ENCODE results near the gene KIAA0930. TPM values are rescaled to one million over a fixed set of nuclear protein-coding genes. Genes with fewer than 3 reads are reported as not detected.

KIAA0930 gene
- total and polyA plus RNA-seq, 2 experiments from 2014 or later: 15.0 to 78.6 TPM

GRCh38 chr22:45188779-45189178 lies 51.9 kb downstream of the KIAA0930 start:
- TF ChIP-seq EZH2 (IDR thresholded peaks at IDR 0.05; ENCODE audit: low read depth, unreplicated experiment): no peak
- no peak for TF ChIP-seq ZNF331 (CRISPR knock-in tag; IDR thresholded peaks at IDR 0.05; ENCODE audit: low read depth)
- TF ChIP-seq ETS1 (IDR thresholded peaks at IDR 0.05): no peak
- TF ChIP-seq JUNB (IDR thresholded peaks at IDR 0.05; ENCODE audit: unreplicated experiment): no peak
- TF ChIP-seq ZNF114 (CRISPR knock-in tag; IDR thresholded peaks at IDR 0.05): no peak
- TF ChIP-seq POLR2AphosphoS5 (IDR thresholded peaks at IDR 0.05; ENCODE audit: low read depth): no peak
- TF ChIP-seq REST (IDR thresholded peaks at IDR 0.05; ENCODE audit: unreplicated experiment): no peak
- no peak for TF ChIP-seq EZH2phosphoT487 (IDR thresholded peaks at IDR 0.05; ENCODE audit: unreplicated experiment)
- no peak for TF ChIP-seq CTCF (conservative IDR thresholded peaks at IDR 0.05; ENCODE audit: low read depth in 2 of 2)
- TF ChIP-seq ZNF462 (CRISPR knock-in tag; IDR thresholded peaks at IDR 0.05): no peak
- TF ChIP-seq STAT1 (IDR thresholded peaks at IDR 0.05; ENCODE audit: unreplicated experiment): no peak
- no peak for TF ChIP-seq NANOG (IDR thresholded peaks at IDR 0.05; ENCODE audit: borderline replicate concordance)
- no peak for TF ChIP-seq CREB1 (CRISPR knock-in tag; IDR thresholded peaks at IDR 0.05; ENCODE audit: low read depth)
- no peak overlapping the region for H3K4me2 ChIP-seq
- Mint-ChIP-seq H3K9me3 (no peaks in the 10 kb centered on the region), H3K36me3 (ENCODE audit: low read depth) (peaks cover 30% of the 10 kb centered on the region), H3K27ac (peak overlapping the region; percentile 38; the same call in 1 of the 2 replicates), H3K4me3 (no peak overlapping the region), H3K27me3 (ENCODE audit: insufficient read depth, low read depth, poor library complexity) (peaks cover 4% of the 10 kb centered on the region), H3K4me1 (peaks cover 33% of the 10 kb centered on the region)
- H4K20me1 ChIP-seq (replicated peaks; ENCODE audit: insufficient read depth): peaks cover 8% of the 10 kb centered on the region; the same call in 1 of the 2 replicates
- H3K79me2 ChIP-seq (replicated peaks; ENCODE audit: insufficient read depth): no peaks in the 10 kb centered on the region
- H2AFZ ChIP-seq: no peak overlapping the region
- H3K27me3 ChIP-seq (ENCODE audit: insufficient read depth): no peaks in the 10 kb centered on the region
- peaks cover 8% of the 10 kb centered on the region; the same call in 1 of the 2 replicates for H3K4me1 ChIP-seq (ENCODE audit: insufficient read depth)
- 0 out of 2 replicates have a peak, but pooled peaks cover 6% of the 10 kb centered on the region for H3K36me3 ChIP-seq (ENCODE audit: insufficient read depth)
- no peak for ATAC-seq
- DNase-seq (ENCODE audit: low spot score): no peak
- no peaks in the 10 kb centered on the region for H3K9me2 ChIP-seq (ENCODE audit: insufficient read depth)
- H3K27ac ChIP-seq (ENCODE audit: low read depth): peak overlapping the region; percentile 53; the same call in 1 of the 2 replicates
- 0 out of 2 replicates have a peak, but pooled peaks cover 3% of the 10 kb centered on the region for H3F3A ChIP-seq (replicated peaks; ENCODE audit: low read depth)
- H3K4me3 ChIP-seq: no peak overlapping the region

All from GM23338 (cell line).